HepG2 (cell line): ENCODE data around the gene MLLT10. TPM values are rescaled to one million over a fixed set of nuclear protein-coding genes. Genes with fewer than 3 reads are reported as not detected.

Experiments
- ADNP ChIP-seq: sonication (generic); formaldehyde crosslinking; IDR thresholded peaks from 2 replicates; pipeline ENCODE4 v1.4.0; 2020; ENCODE audit warnings: missing genetic modification reagents
- BCL6 ChIP-seq: IDR thresholded peaks from 2 replicates; pipeline ENCODE4 v1.6.1; 2016; ENCODE audit warnings: missing genetic modification reagents, missing compliant biosample characterization
- CENPBD1 ChIP-seq: sonication (generic); formaldehyde crosslinking; IDR thresholded peaks from 2 replicates; pipeline ENCODE4 v1.8.0; 2022; ENCODE audit warnings: missing genetic modification reagents, low read depth, mild to moderate bottlenecking, borderline replicate concordance
- CHD2 ChIP-seq: IDR thresholded peaks from 2 replicates; pipeline ENCODE4 v1.6.1; 2011; ENCODE audit warnings: low read depth, low read length, improper control_type of control experiment
- HDAC1 ChIP-seq: sonication (generic); formaldehyde crosslinking; IDR thresholded peaks from 2 replicates; pipeline ENCODE4 v1.5.1; 2020; ENCODE audit warnings: mild to moderate bottlenecking, missing genetic modification reagents
- HIC2 ChIP-seq: sonication (generic); formaldehyde crosslinking; IDR thresholded peaks from 2 replicates; pipeline ENCODE4 v1.9.0; 2022; ENCODE audit warnings: low read depth, missing genetic modification reagents
- HMGXB3 ChIP-seq: sonication (generic); formaldehyde crosslinking; IDR thresholded peaks from 2 replicates; pipeline ENCODE4 v1.4.0; 2020; ENCODE audit warnings: missing genetic modification reagents, borderline replicate concordance
- KDM4B ChIP-seq: sonication (generic); formaldehyde crosslinking; IDR thresholded peaks from 2 replicates; pipeline ENCODE4 v1.4.0; 2020; ENCODE audit warnings: missing genetic modification reagents
- MAFK ChIP-seq, 2 experiments: IDR thresholded peaks in 1 of 2; conservative IDR thresholded peaks in 1 of 2; 2 replicates each; pipeline ENCODE4 v1.6.1; 2011; ENCODE audit warnings: improper control_type of control experiment in 2 of 2, low read length in 2 of 2
- NCOR1 ChIP-seq: fragments of 200-600 bp; sonication (generic); IDR thresholded peaks from 2 replicates; pipeline ENCODE4 v1.7.0; 2017; ENCODE audit warnings: antibody characterized with exemption, low read length, borderline replicate concordance
- ONECUT2 ChIP-seq: sonication (generic); formaldehyde crosslinking; IDR thresholded peaks from 2 replicates; pipeline ENCODE4 v1.4.0; 2020; ENCODE audit warnings: missing genetic modification reagents
- TRIM24 ChIP-seq: sonication (generic); formaldehyde crosslinking; IDR thresholded peaks from 2 replicates; pipeline ENCODE4 v1.8.0; 2022; ENCODE audit warnings: mild to moderate bottlenecking, missing genetic modification reagents
- ZNF256 ChIP-seq: sonication (generic); formaldehyde crosslinking; conservative IDR thresholded peaks from 2 replicates; pipeline ENCODE4 v1.4.0; 2020; ENCODE audit warnings: missing genetic modification reagents
- ZNF274 ChIP-seq: sonication (generic); formaldehyde crosslinking; IDR thresholded peaks from 2 replicates; pipeline ENCODE4 v1.5.1; 2020; ENCODE audit warnings: mild to moderate bottlenecking, missing genetic modification reagents
- ZNF335 ChIP-seq: sonication (generic); formaldehyde crosslinking; IDR thresholded peaks from 2 replicates; pipeline ENCODE4 v1.4.0; 2020; ENCODE audit warnings: missing genetic modification reagents
- ZNF546 ChIP-seq: sonication (generic); formaldehyde crosslinking; conservative IDR thresholded peaks from 2 replicates; pipeline ENCODE4 v1.8.1; 2023; ENCODE audit warnings: mild to moderate bottlenecking, missing genetic modification reagents
- ZNF570 ChIP-seq: sonication (generic); formaldehyde crosslinking; IDR thresholded peaks from 2 replicates; pipeline ENCODE4 v1.4.0; 2020; ENCODE audit warnings: mild to moderate bottlenecking, missing genetic modification reagents, borderline replicate concordance
- ZNF781 ChIP-seq: sonication (generic); formaldehyde crosslinking; IDR thresholded peaks from 2 replicates; pipeline ENCODE4 v1.5.1; 2020; ENCODE audit warnings: borderline replicate concordance, mild to moderate bottlenecking, missing genetic modification reagents; ENCODE audit errors: not compliant biosample characterization
- ZNF83 ChIP-seq: sonication (generic); formaldehyde crosslinking; IDR thresholded peaks from 2 replicates; pipeline ENCODE4 v1.4.0; 2020; ENCODE audit warnings: missing genetic modification reagents, mild to moderate bottlenecking, borderline replicate concordance
- ZNF879 ChIP-seq: sonication (generic); formaldehyde crosslinking; IDR thresholded peaks from 2 replicates; pipeline ENCODE4 v1.8.1; 2023; ENCODE audit warnings: missing genetic modification reagents
- polyA plus RNA-seq, 8 experiments: library from polyadenylated mRNA; depleted of rRNA in 3 of 8; stranded (reverse) in 7 of 8; unstranded in 1 of 8; fragments of >200 nt; fragmentation: Illumina TruSeq in 4 of 8; extraction: Trizol in 4 of 8; gene quantifications; 2 replicates each; pipeline versions ENCODE4 v1.2.1 to v1.2.3, GENCODE V29; 2011 to 2016; ENCODE audit warnings: low read depth in 4 of 8, missing spikeins in 1 of 8, mixed read lengths in 1 of 8; ENCODE audit not compliant: insufficient read depth in 1 of 8
- total RNA-seq, 5 experiments: library from RNA; depleted of rRNA; stranded (reverse); fragments of >200 nt; fragmentation: Illumina TruSeq; extraction: Trizol; gene quantifications; 2 replicates each; pipeline ENCODE4 v1.2.3, GENCODE V29; 2016; ENCODE audit warnings: low read depth in 1 of 5
- TF ChIP-seq, protein P1 (sequence below): fragments of 450-650 bp; IDR thresholded peaks from 2 replicates; pipeline ENCODE4 v1.6.1; 2016
- TF ChIP-seq, protein P2 (sequence below): sonication (generic); formaldehyde crosslinking; IDR thresholded peaks from 2 replicates; pipeline ENCODE4 v1.4.0; 2020; ENCODE audit warnings: missing genetic modification reagents

Gene MLLT10
- total and polyA plus RNA-seq, 2 of the 13 experiments (the other 11 are each of a cell fraction or from before 2014, with no cell fraction given), result 51.3 to 84.1 TPM

- TF ChIP-seq, protein P1, sequence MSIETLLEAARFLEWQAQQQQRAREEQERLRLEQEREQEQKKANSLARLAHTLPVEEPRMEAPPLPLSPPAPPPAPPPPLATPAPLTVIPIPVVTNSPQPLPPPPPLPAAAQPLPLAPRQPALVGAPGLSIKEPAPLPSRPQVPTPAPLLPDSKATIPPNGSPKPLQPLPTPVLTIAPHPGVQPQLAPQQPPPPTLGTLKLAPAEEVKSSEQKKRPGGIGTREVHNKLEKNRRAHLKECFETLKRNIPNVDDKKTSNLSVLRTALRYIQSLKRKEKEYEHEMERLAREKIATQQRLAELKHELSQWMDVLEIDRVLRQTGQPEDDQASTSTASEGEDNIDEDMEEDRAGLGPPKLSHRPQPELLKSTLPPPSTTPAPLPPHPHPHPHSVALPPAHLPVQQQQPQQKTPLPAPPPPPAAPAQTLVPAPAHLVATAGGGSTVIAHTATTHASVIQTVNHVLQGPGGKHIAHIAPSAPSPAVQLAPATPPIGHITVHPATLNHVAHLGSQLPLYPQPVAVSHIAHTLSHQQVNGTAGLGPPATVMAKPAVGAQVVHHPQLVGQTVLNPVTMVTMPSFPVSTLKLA, result no peak
- TF ChIP-seq ZNF879 (CRISPR knock-in tag), result no peak
- TF ChIP-seq CHD2, result no peak
- TF ChIP-seq ZNF781 (CRISPR knock-in tag), result no peak
- no peak for TF ChIP-seq ZNF570 (CRISPR knock-in tag)
- no peak for TF ChIP-seq BCL6
- TF ChIP-seq, protein P2, sequence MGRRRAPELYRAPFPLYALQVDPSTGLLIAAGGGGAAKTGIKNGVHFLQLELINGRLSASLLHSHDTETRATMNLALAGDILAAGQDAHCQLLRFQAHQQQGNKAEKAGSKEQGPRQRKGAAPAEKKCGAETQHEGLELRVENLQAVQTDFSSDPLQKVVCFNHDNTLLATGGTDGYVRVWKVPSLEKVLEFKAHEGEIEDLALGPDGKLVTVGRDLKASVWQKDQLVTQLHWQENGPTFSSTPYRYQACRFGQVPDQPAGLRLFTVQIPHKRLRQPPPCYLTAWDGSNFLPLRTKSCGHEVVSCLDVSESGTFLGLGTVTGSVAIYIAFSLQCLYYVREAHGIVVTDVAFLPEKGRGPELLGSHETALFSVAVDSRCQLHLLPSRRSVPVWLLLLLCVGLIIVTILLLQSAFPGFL, result no peak
- no peak for TF ChIP-seq ZNF274 (CRISPR knock-in tag)
- no peak for TF ChIP-seq ZNF83 (CRISPR knock-in tag)
- TF ChIP-seq HDAC1 (CRISPR knock-in tag), result peak; percentile 1; the same call in 1 of the 2 replicates
- no peak for TF ChIP-seq ZNF546 (CRISPR knock-in tag)
- no peak for TF ChIP-seq CENPBD1 (CRISPR knock-in tag)
- TF ChIP-seq HIC2 (CRISPR knock-in tag), result no peak
- no peak for TF ChIP-seq ZNF335 (CRISPR knock-in tag)
- TF ChIP-seq NCOR1, result 0 out of 2 replicates have a peak, but pooled peaks have one; percentile 34
- no peak for TF ChIP-seq KDM4B (CRISPR knock-in tag)
- TF ChIP-seq TRIM24 (CRISPR knock-in tag), result no peak
- peak; percentile 88 to 91 for TF ChIP-seq MAFK (conservative IDR thresholded peaks at IDR 0.05 in 1 of 2, IDR thresholded peaks at IDR 0.05 in 1 of 2; ENCODE audit: low read length in 2 of 2)
- TF ChIP-seq ZNF256, result no peak
- TF ChIP-seq ONECUT2 (CRISPR knock-in tag), result no peak
- no peak for TF ChIP-seq ADNP
- no peak for TF ChIP-seq HMGXB3 (CRISPR knock-in tag)
These were observed 6.3 kb upstream of the MLLT10 start (continued) for GRCh38 chr10:21527598-21528235.
